ENCODE measurements around the gene DPYSL5.

GRCh38 chr2:26860211-26860850 is 12.4 kb downstream of the DPYSL5 start:
- no peak for TF ChIP-seq CTCF (IDR thresholded peaks at IDR 0.05)
- no peak for TF ChIP-seq POLR2A (IDR thresholded peaks at IDR 0.05; ENCODE audit: low read depth)
- TF ChIP-seq POLR2AphosphoS5 (IDR thresholded peaks at IDR 0.05) = no peak
- no peak for TF ChIP-seq EP300 (IDR thresholded peaks at IDR 0.05)
